Fibroblast of lung (primary cell): ENCODE measurements around the gene SAPCD2. TPM values are rescaled to one million over a fixed set of nuclear protein-coding genes. Genes with fewer than 3 reads are reported as not detected.
A peak's percentile ranks its signal among the peaks of the same experiment; 100 is the strongest.

Experiments
- DNase-seq, 2 donors: peaks; one replicate each; pipeline versions ENCODE4 v3.0.0 to v3.0.0-alpha.2; 2010; ENCODE audit warnings: low read depth in 2 of 2
- H2AFZ ChIP-seq: 2 replicates; pipeline ENCODE4 v1.5.1; 2012; ENCODE audit warnings: low read length, control low read depth, inconsistent platforms
- H3K27ac ChIP-seq: 2 replicates; pipeline ENCODE4 v1.5.1; 2011; ENCODE audit warnings: low read length, control low read depth; ENCODE audit not compliant: insufficient read depth
- H3K27me3 ChIP-seq: 2 replicates; pipeline ENCODE4 v1.5.1; 2011; ENCODE audit warnings: mild to moderate bottlenecking, low read length; ENCODE audit not compliant: control insufficient read depth, insufficient read depth
- H3K36me3 ChIP-seq: 2 replicates; pipeline ENCODE4 v1.5.1; 2011; ENCODE audit warnings: low read length; ENCODE audit not compliant: control insufficient read depth, insufficient read depth
- H3K4me1 ChIP-seq: 2 replicates; pipeline ENCODE4 v1.5.1; 2011; ENCODE audit warnings: low read length; ENCODE audit not compliant: control insufficient read depth, insufficient read depth; ENCODE audit errors: extremely low read depth
- H3K4me2 ChIP-seq: 2 replicates; pipeline ENCODE4 v1.5.1; 2011; ENCODE audit warnings: low read length, control low read depth; ENCODE audit not compliant: insufficient read depth; ENCODE audit errors: extremely low read depth
- H3K4me3 ChIP-seq, 4 experiments: fragments of 200-600 bp in 1 of 4; sonication (generic) in 1 of 4; replicated peaks in 1 of 4; 2 replicates each; pipeline ENCODE4 v1.5.1; 2011 to 2016; ENCODE audit warnings: low read length in 4 of 4, low read depth in 3 of 4, mild to moderate bottlenecking in 3 of 4, control low read depth in 2 of 4, inconsistent platforms in 1 of 4, mixed read lengths in 1 of 4; ENCODE audit not compliant: insufficient read depth in 1 of 4; ENCODE audit errors: control extremely low read depth in 1 of 4
- H3K79me2 ChIP-seq: 2 replicates; pipeline ENCODE4 v1.5.1; 2012; ENCODE audit warnings: mild to moderate bottlenecking, low read length, inconsistent platforms; ENCODE audit not compliant: control insufficient read depth, insufficient read depth
- H3K9ac ChIP-seq: 2 replicates; pipeline ENCODE4 v1.5.1; 2011; ENCODE audit warnings: mild to moderate bottlenecking, low read length, control low read depth; ENCODE audit not compliant: insufficient read depth
- H3K9me3 ChIP-seq: 2 replicates; pipeline ENCODE4 v1.5.1; 2012; ENCODE audit warnings: low read depth, low read length; ENCODE audit not compliant: control insufficient read depth, insufficient read depth
- H4K20me1 ChIP-seq: 2 replicates; pipeline ENCODE4 v1.5.1; 2011; ENCODE audit warnings: low read length; ENCODE audit not compliant: control insufficient read depth, insufficient read depth; ENCODE audit errors: extremely low read depth
- CTCF ChIP-seq, 2 donors: IDR thresholded peaks in 1 of 2; conservative IDR thresholded peaks in 1 of 2; 1 replicate in 1 of 2; 2 replicates in 1 of 2; pipeline ENCODE4 v1.5.1; 2011 to 2012; ENCODE audit warnings: low read length in 2 of 2, control low read depth in 1 of 2, inconsistent platforms in 1 of 2, low read depth in 1 of 2, mild to moderate bottlenecking in 1 of 2
- EZH2 ChIP-seq: IDR thresholded peaks from 2 replicates; pipeline ENCODE4 v1.5.1; 2012; ENCODE audit warnings: low read length, control low read depth, mild to moderate bottlenecking; ENCODE audit errors: missing control alignments
- polyA plus RNA-seq, 2 donors: library from polyadenylated mRNA; depleted of rRNA in 1 of 2; stranded (reverse) in 1 of 2; unstranded in 1 of 2; fragments of >200 nt; gene quantifications; 2 replicates each; pipeline ENCODE4 v1.2.1, GENCODE V29; 2011 to 2012; ENCODE audit warnings: missing spikeins in 1 of 2
- total RNA-seq: library from RNA; depleted of rRNA; stranded (reverse); fragments of >200 nt; gene quantifications from 2 replicates; pipeline ENCODE4 v1.2.1, GENCODE V29; 2014

The SAPCD2 gene
- total and polyA plus RNA-seq, 2 donors (not counting 1 experiment from before 2014, with no cell fraction given), result 0.85 to 2.8 TPM

GRCh38 chr9:137083394-137084004 is 13.1 kb upstream of the SAPCD2 start:
- H3K36me3 ChIP-seq, result peaks cover 37% of the 10 kb centered on the region
- peaks cover 29% of the 10 kb centered on the region for H3K4me1 ChIP-seq
- H2AFZ ChIP-seq, result no peak overlapping the region
- peak overlapping the region; percentile 81 for H3K27ac ChIP-seq
- H3K4me2 ChIP-seq, result peak overlapping the region; percentile 38
- DNase-seq, result peak; percentile 95 to 97
- no peak overlapping the region for H3K9ac ChIP-seq
- H3K27me3 ChIP-seq, result no peaks in the 10 kb centered on the region
- H3K4me3 ChIP-seq, result peak overlapping the region in 1 of 4 experiments; percentile 9
- H4K20me1 ChIP-seq, result no peaks in the 10 kb centered on the region
- H3K9me3 ChIP-seq, result no peaks in the 10 kb centered on the region
- H3K79me2 ChIP-seq, result peaks cover 16% of the 10 kb centered on the region
- no peak for TF ChIP-seq CTCF (conservative IDR thresholded peaks at IDR 0.05 in 1 of 2, IDR thresholded peaks at IDR 0.05 in 1 of 2; ENCODE audit: low read depth in 1 of 2, low read length in 2 of 2)
- no peak for TF ChIP-seq EZH2

- Histone ChIP-seq H3K4me1 (peaks cover 32% of the 10 kb centered on the region), H3K79me2 (peaks cover 22% of the 10 kb centered on the region), H3K9ac (no peak overlapping the region), H3K36me3 (peaks cover 40% of the 10 kb centered on the region), H3K4me2 (peak overlapping the region; percentile 38), H3K27ac (peak overlapping the region; percentile 81), H3K9me3 (no peaks in the 10 kb centered on the region), H4K20me1 (no peaks in the 10 kb centered on the region), H2AFZ (no peak overlapping the region), H3K27me3 (no peaks in the 10 kb centered on the region), H3K4me3 (peak overlapping the region in 1 of 4 experiments; percentile 9)
- no peak for DNase-seq
- TF ChIP-seq CTCF (conservative IDR thresholded peaks at IDR 0.05 in 1 of 2, IDR thresholded peaks at IDR 0.05 in 1 of 2; ENCODE audit: low read depth in 1 of 2, low read length in 2 of 2) (no peak), EZH2 (no peak)
Observed at GRCh38 chr9:137082925-137083290, 12.6 kb upstream of the SAPCD2 start.

- DNase-seq, result no peak
- peaks cover 32% of the 10 kb centered on the region for H3K4me1 ChIP-seq
- no peaks in the 10 kb centered on the region for H4K20me1 ChIP-seq
- no peak overlapping the region for H2AFZ ChIP-seq
- peaks cover 22% of the 10 kb centered on the region for H3K79me2 ChIP-seq
- no peaks in the 10 kb centered on the region for H3K9me3 ChIP-seq
- H3K27ac ChIP-seq, result peak overlapping the region; percentile 81
- H3K9ac ChIP-seq, result no peak overlapping the region
- no peak for TF ChIP-seq CTCF (conservative IDR thresholded peaks at IDR 0.05 in 1 of 2, IDR thresholded peaks at IDR 0.05 in 1 of 2; ENCODE audit: low read depth in 1 of 2, low read length in 2 of 2)
- no peak for TF ChIP-seq EZH2
- H3K36me3 ChIP-seq, result peaks cover 40% of the 10 kb centered on the region
- H3K4me2 ChIP-seq, result no peak overlapping the region
- no peak overlapping the region for H3K4me3 ChIP-seq
- no peaks in the 10 kb centered on the region for H3K27me3 ChIP-seq
Observed at GRCh38 chr9:137082222-137082924, 12.0 kb upstream of the SAPCD2 start.
